Tibial artery (tissue), 4 donors: ENCODE data around the gene CSAG1.
"Not testable (repeated sequence)": the region's sequence is repeated elsewhere in the genome, so short reads cannot be mapped to it uniquely, and the experiment has no call there.

Experiments
- DNase-seq, 2 donors: peaks; one replicate each; pipeline ENCODE4 v3.0.0-alpha.2; 2019
- H3K27ac ChIP-seq, 2 donors: fragments of 200-600 bp; sonication (generic) in 1 of 2; 1 replicate in 1 of 2; 2 replicates in 1 of 2; pipeline ENCODE4 v1.5.1; 2018 to 2019; ENCODE audit warnings: mild to moderate bottlenecking in 1 of 2
- H3K27me3 ChIP-seq, 2 donors: fragments of 200-600 bp; sonication (generic) in 1 of 2; one replicate each; pipeline versions ENCODE4 v1.5.1 to v1.6.0; 2016 to 2019
- H3K36me3 ChIP-seq, 3 donors: fragments of 200-600 bp; sonication (generic) in 2 of 3; one replicate each; pipeline ENCODE4 v1.5.1; 2016 to 2019; ENCODE audit warnings: mild to moderate bottlenecking in 2 of 3
- H3K4me1 ChIP-seq, 4 donors: fragments of 200-600 bp; sonication (generic) in 2 of 4; 1 replicate in 3 of 4; 2 replicates in 1 of 4; pipeline ENCODE4 v1.5.1; 2016 to 2019
- H3K4me3 ChIP-seq, 2 donors: fragments of 200-600 bp; sonication (generic) in 1 of 2; 1 replicate in 1 of 2; 2 replicates in 1 of 2; pipeline ENCODE4 v1.5.1; 2018 to 2019; ENCODE audit warnings: mild to moderate bottlenecking in 2 of 2
- H3K9me3 ChIP-seq, 3 donors: fragments of 200-600 bp; sonication (generic) in 1 of 3; one replicate each; pipeline ENCODE4 v1.5.1; 2016 to 2019
- intact Hi-C: fragments of 100-400 bp; cut with DNase I; formaldehyde crosslinking; loops from one replicate; pipeline ENCODE4 v1.15.0; 2023; ENCODE audit warnings: low total_unique reads
- TF ChIP-seq, protein P1 (sequence below), 2 experiments: fragments of 200-600 bp in 1 of 2; fragments of 450-650 bp in 1 of 2; IDR thresholded peaks; one replicate each; pipeline ENCODE4 v1.5.1; 2017 to 2019; ENCODE audit warnings: antibody characterized with exemption in 2 of 2, mild to moderate bottlenecking in 1 of 2, moderate library complexity in 1 of 2

Gene CSAG1

DNA sequence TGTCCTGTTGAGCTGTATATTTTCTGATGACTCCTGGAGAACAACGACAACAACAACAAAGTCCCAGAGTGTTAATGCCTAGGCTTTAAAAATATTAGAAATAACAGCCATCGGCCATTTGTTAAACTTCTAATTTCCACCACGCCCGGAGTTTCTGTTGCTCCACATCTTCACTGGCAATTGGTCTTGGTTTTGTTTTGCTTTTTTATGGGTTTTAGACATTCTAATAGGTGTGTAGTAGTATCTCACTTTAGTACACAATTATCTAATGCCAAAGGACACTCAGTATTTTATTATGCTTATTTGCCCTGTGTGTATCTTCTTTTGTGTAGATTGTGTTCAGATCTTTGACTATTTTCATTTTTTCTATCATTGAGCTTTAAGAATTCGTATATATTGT is 5.0 kb upstream of the CSAG1 start:
- no peak overlapping the region for H3K4me3 ChIP-seq
- intact Hi-C loops, result no loop called here
- no peaks in the 10 kb centered on the region for H3K4me1 ChIP-seq
- TF ChIP-seq, protein P1, sequence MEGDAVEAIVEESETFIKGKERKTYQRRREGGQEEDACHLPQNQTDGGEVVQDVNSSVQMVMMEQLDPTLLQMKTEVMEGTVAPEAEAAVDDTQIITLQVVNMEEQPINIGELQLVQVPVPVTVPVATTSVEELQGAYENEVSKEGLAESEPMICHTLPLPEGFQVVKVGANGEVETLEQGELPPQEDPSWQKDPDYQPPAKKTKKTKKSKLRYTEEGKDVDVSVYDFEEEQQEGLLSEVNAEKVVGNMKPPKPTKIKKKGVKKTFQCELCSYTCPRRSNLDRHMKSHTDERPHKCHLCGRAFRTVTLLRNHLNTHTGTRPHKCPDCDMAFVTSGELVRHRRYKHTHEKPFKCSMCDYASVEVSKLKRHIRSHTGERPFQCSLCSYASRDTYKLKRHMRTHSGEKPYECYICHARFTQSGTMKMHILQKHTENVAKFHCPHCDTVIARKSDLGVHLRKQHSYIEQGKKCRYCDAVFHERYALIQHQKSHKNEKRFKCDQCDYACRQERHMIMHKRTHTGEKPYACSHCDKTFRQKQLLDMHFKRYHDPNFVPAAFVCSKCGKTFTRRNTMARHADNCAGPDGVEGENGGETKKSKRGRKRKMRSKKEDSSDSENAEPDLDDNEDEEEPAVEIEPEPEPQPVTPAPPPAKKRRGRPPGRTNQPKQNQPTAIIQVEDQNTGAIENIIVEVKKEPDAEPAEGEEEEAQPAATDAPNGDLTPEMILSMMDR (IDR thresholded peaks at IDR 0.05), result no peak
- no peak for DNase-seq
- H3K36me3 ChIP-seq, result no peaks in the 10 kb centered on the region
- H3K27me3 ChIP-seq, result no peaks in the 10 kb centered on the region
- no peaks in the 10 kb centered on the region for H3K9me3 ChIP-seq
- H3K27ac ChIP-seq, result no peak overlapping the region

DNA sequence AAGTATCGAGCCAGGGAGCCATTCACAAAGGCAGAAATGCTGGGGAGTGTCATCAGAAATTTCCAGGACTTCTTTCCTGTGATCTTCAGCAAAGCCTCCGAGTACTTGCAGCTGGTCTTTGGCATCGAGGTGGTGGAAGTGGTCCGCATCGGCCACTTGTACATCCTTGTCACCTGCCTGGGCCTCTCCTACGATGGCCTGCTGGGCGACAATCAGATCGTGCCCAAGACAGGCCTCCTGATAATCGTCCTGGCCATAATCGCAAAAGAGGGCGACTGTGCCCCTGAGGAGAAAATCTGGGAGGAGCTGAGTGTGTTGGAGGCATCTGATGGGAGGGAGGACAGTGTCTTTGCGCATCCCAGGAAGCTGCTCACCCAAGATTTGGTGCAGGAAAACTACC is 3.0 kb upstream of the CSAG1 start:
- H3K4me3 ChIP-seq, H3K36me3 ChIP-seq, H3K27me3 ChIP-seq, H3K4me1 ChIP-seq, H3K27ac ChIP-seq, H3K9me3 ChIP-seq, DNase-seq, intact Hi-C loops: not testable (repeated sequence)

DNA sequence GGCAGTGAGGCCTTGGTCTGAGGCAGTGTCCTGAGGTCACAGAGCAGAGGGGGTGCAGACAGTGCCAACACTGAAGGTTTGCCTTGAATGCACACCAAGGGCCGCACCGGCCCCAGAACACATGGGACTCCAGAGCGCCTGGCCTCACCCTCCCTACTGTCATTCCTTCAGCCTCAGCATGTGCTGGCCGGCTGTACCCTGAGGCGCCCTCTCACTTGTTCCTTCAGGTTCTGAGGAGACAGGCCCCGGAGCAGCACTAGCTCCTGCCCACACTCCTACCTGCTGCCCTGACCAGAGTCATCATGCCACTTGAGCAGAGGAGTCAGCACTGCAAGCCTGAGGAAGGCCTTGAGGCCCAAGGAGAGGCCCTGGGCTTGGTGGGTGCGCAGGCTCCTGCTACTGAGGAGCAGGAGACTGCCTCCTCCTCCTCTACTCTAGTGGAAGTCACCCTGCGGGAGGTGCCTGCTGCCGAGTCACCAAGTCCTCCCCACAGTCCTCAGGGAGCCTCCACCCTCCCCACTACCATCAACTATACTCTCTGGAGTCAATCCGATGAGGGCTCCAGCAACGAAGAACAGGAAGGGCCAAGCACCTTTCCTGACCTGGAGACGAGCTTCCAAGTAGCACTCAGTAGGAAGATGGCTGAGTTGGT is 2.5 kb upstream of the CSAG1 start:
- intact Hi-C loops, result no loop called here
- Histone ChIP-seq H3K9me3 (no peaks in the 10 kb centered on the region), H3K27ac (no peak overlapping the region), H3K4me3 (no peak overlapping the region), H3K36me3 (no peaks in the 10 kb centered on the region), H3K27me3 (no peaks in the 10 kb centered on the region), H3K4me1 (no peaks in the 10 kb centered on the region)
- no peak for DNase-seq
- TF ChIP-seq, protein P1 (IDR thresholded peaks at IDR 0.05), result no peak

DNA sequence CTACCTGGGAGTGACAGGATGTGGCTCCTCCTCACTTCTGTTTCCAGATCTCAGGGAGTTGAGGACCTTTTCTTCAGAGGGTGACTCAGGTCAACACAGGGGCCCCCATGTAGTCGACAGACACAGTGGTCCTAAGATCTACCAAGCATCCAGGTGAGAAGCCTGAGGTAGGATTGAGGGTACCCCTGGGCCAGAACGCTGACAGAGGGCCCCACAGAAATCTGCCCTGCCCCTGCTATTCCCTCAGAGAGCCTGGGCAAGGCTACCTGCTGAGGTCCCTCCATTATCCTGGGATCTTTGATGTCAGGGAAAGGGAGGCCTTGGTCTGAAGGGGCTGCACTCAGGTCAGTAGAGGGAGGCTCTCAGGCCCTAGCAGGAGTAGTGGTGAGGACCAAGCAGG is 1.6 kb upstream of the CSAG1 start:
- no peak for DNase-seq
- Histone ChIP-seq H3K4me1 (no peaks in the 10 kb centered on the region), H3K36me3 (no peaks in the 10 kb centered on the region), H3K9me3 (no peaks in the 10 kb centered on the region), H3K27ac (no peak overlapping the region), H3K27me3 (no peaks in the 10 kb centered on the region), H3K4me3 (no peak overlapping the region)
- intact Hi-C loops, result no loop called here
- TF ChIP-seq, protein P1 (IDR thresholded peaks at IDR 0.05), result no peak

DNA sequence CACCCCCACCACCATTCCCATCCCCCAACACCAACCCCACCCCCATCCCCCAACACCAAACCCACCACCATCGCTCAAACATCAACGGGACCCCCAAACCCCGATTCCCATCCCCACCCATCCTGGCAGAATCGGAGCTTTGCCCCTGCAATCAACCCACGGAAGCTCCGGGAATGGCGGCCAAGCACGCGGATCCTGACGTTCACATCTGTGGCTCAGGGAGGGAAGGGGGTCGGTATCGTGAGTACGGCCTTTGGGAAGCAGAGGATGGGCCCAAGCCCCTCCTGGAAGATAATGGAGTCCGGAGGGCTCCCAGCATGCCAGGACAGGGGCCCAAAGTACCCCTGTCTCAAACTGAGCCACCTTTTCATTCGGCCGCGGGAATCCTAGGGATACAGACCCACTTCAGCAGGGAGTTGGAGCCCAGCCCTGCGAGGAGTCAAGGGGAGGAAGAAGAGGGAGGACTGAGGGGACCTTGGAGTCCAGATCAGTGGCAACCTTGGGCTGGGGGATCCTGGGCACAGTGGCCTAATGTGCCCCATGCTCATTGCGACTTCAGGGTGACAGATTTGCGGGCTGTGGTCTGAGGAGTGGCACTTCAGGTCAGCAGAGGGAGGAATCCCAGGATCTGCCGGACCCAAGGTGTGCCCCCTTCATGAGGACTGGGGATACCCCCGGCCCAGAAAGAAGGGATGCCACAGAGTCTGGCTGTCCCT is 780 bp upstream of the CSAG1 start:
- H3K9me3 ChIP-seq, DNase-seq, H3K4me1 ChIP-seq, intact Hi-C loops, H3K27ac ChIP-seq, H3K27me3 ChIP-seq, H3K36me3 ChIP-seq, H3K4me3 ChIP-seq: not testable (repeated sequence)

DNA sequence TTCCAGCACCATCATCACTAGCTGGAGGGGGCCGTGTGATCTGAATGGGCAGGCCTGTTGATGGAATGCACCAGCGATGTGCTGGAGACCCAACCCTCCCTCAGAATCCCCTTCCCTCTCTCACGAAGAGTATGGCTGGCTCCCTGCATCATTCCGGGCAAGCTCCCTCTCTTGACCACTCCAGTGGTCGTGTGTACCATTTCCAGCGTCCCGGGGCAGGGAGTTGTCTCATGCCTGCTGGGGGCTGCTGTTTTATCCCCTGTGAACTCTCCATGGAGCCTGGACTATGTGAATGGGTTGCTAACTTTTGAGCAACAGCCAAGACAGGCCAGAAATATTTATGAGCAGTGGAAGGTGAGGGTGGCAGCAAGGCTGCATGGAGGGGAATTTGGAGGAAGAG is 8.1 kb downstream of the CSAG1 start:
- H3K9me3 ChIP-seq, result no peaks in the 10 kb centered on the region
- no peaks in the 10 kb centered on the region for H3K36me3 ChIP-seq
- no peaks in the 10 kb centered on the region for H3K4me1 ChIP-seq
- DNase-seq, result no peak
- no peak overlapping the region for H3K4me3 ChIP-seq
- no peaks in the 10 kb centered on the region for H3K27me3 ChIP-seq
- no peak overlapping the region for H3K27ac ChIP-seq
- TF ChIP-seq, protein P1 (IDR thresholded peaks at IDR 0.05), result no peak
- intact Hi-C loops, result no loop called here

DNA sequence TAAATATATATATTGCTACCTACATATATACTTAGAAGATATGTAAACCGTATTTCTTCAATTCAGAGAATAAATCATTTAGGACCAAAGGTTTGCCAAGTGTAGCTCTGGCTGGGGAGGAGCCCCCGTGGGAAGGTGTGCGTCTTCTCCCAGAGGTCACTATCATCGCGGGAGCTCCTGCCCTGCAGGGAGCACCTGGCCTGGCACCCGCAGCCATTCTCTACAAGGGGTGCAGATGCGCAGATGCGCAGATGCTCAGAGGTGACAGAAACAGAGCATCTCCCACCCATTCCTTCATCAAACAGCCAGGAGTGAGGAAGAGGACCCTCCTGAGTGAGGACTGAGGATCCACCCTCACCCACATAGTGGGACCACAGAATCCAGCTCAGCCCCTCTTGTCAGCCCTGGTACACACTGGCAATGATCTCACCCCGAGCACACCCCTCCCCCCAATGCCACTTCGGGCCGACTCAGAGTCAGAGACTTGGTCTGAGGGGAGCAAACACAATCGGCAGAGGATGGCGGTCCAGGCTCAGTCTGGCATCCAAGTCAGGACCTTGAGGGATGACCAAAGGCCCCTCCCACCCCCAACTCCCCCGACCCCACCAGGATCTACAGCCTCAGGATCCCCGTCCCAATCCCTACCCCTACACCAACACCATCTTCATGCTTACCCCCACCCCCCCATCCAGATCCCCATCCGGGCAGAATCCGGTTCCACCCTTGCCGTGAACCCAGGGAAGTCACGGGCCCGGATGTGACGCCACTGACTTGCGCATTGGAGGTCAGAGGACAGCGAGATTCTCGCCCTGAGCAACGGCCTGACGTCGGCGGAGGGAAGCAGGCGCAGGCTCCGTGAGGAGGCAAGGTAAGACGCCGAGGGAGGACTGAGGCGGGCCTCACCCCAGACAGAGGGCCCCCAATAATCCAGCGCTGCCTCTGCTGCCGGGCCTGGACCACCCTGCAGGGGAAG is 19.4 kb downstream of the CSAG1 start, which contains the start of gene MAGEA2B:
Gene MAGEA2B (plus strand): TSS at position 814 of the 973 bp plus-strand sequence. CDS start 2,479 bp downstream, outside the sequence.
- intact Hi-C loops, H3K4me3 ChIP-seq, H3K27ac ChIP-seq, H3K9me3 ChIP-seq, H3K36me3 ChIP-seq, H3K27me3 ChIP-seq, DNase-seq, H3K4me1 ChIP-seq: not testable (repeated sequence)

DNA sequence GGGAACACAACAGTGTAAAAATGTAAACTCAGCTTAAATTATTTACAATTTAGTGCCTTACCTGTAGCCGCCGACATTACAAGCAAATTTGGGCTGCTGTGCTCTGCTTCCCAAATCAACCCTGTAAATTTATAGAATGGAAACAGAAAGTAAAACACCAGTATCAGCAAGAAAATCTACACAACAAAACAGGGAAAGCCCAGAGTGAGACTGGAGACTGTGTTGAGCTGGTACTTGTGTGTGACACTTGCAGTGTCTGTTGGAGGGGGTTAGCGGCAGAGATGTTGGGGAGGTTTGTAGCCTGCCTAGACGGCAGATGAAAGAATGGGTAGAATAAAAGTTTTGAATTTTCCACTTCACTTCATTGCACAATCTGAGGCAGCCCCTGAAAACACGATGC is 20.3 kb downstream of the CSAG1 start:
- H3K4me1 ChIP-seq, H3K36me3 ChIP-seq, H3K9me3 ChIP-seq, DNase-seq, H3K4me3 ChIP-seq, intact Hi-C loops, H3K27me3 ChIP-seq, H3K27ac ChIP-seq: not testable (repeated sequence)

DNA sequence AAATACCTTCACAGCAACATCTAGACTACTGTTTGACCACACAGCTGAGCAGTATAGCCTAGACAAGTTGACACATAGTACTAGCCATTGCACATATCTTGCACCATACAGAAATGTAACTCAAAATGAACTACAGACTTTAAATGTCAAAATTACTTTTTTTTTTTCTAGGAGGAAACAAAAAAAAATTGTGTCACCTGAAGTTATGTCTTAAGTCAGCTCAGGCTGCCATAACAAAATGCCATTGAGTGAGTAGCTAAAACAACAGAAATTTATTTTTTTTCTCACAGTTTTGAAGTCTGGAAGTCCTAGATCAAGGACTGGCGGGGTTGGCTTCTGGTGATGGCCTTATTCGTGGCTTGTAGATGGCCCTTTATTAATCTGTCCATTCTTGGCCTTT is 24.3 kb downstream of the CSAG1 start, which contains the start of gene CSAG2:
Gene CSAG2 (minus strand): TSS at position 101 of the 400 bp plus-strand sequence. CDS start 161 bp downstream, outside the sequence.
- H3K4me1 ChIP-seq, intact Hi-C loops, H3K27me3 ChIP-seq, H3K27ac ChIP-seq, DNase-seq, H3K4me3 ChIP-seq, H3K9me3 ChIP-seq, H3K36me3 ChIP-seq: not testable (repeated sequence)
